SIG-M5 treated with dmso at 0.1 percent for 504 hours (cell line): ENCODE measurements around the gene USH1C.

Source experiments
- DNase-seq: peaks from one replicate; lab custom pipeline; 2025; ENCODE audit not compliant: unreplicated experiment; lab: John Stamatoyannopoulos, UW

Gene USH1C

DNA sequence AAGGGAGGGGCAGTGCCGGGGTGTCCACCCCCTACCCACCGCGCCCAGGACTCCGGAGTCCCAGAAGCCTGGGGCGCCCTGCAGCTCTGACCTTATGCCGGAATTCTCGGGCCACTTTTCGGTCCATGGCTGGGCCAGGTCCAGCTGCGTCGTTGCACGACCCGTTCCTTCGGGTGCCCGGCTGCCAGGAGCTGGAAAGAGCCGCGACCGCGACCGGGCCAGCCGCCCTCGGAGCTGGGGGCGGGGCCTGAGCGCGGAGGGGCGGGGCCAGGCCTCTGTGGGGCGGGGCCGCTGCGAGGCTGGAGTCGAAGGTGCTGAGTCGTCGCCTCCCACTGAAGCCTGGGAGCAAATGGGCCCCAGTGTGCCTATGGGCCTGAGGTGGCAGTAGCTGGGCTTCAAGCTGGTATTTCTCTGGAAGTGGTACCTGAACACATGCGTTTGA lies at the start of gene USH1C:
TSS of gene USH1C (minus strand) at position 236 of the 442 bp plus-strand sequence. CDS start at position 127, 109 bp downstream.
- DNase-seq, result no peak

DNA sequence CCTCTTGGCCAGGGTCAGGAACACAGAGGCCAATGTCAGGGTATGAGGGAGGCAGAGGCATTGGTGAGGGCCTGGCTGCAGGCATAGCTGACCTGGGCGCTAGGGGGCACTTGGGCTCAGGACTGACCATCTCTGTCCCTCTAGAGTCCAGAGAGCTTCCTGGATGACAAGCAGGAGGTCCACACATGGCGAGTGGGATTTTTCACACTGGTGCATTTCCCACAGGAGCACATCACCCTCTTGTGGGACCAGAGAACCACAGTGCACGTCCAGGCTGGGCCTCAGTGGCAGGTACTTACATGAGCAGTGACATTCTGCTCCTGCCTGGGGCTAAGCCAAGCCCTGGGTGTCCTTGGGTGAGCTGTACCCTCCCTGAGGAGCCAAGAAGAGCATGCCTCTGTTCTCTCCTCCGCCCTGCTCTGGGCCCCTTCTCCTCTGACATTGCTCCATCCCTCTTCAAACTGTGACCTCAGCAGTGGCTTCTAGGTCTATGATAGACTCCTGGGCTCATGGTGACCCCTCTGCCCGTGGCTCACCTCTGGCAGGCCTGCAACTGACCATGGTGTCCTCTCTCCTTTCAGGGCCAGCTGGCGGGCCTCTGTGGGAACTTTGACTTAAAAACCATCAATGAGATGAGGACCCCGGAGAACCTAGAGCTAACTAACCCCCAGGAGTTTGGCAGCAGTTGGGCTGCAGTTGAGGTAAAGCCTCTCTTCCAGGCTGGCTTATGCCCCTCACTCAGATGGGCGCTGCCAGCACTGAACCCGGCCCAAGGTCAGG lies 49.4 kb upstream of the USH1C start:
- DNase-seq, result no peak

DNA sequence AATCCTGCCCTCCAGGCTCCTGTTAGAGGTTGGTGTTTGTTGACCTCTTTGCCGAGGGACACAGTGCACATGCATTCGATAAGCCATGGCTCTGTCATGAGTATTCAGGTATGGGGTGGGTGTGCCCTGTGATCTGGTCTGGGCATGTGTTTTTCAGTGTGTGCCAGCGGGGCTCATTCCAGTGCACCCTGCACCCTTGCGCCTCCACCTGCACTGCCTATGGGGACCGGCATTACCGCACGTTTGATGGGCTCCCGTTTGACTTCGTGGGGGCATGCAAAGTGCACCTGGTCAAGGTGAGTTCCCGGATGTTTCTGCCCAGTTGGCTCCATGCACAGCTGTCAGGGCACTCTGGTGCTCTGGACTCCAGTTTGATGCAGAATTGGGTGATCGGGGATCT lies 47.1 kb upstream of the USH1C start:
- DNase-seq, result no peak

DNA sequence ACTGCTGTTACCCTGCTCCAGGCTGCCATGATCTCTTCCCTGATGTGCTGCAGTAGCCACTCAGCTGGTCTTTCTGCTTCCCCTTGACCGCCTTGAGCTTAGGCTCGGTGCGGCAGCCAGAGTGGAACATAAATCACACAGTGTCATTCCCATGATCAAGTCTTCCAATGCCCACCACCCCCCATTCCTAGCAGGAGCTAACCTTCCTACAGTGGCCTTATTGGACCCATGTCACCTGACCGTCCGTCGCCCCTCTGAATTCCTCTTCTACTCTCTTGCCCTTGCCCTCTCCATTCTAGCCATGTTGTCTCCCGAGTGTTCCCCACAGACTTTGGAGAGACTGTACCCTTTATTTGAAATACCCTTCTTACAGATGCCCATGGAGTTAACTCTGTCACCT lies 46.2 kb upstream of the USH1C start:
- DNase-seq, result no peak

DNA sequence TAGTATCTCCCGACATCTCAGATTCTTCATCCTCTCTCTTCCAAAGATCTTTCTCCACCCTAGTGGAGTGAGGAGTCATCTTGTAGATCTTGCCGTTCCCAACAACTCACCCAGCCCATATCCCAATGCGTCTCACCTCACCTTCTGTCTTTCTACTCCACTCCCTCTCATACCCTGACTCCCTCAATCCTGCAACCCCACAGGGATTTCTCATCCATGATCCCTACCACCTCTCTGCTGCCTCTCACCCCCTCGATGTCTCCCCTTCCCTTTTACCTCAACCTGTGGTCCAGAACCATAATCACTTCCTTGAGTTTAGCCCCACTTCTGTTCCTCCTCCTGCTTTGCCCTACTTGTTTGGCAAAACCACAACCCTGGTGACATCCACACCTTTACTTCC lies 44.5 kb upstream of the USH1C start:
- DNase-seq, result no peak

DNA sequence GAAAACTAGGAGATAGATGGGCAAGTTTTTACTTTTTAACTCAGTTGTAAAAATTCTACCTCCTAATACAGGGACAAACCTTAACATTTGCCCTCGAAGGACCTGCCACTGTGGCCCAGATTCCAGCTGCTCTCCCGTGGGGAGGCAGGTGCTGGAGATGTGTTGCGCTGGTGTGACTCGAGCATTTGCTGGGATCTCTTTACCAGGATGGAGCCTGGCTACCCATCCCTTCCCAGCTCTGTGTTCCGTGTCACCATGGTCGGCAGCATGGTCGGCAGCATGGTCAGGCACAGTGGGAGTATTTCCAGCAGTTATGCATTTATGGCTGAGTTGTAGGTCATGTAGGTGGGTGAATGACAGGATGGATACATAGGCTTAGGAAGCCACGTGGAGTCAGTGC lies 44.0 kb upstream of the USH1C start:
- no peak for DNase-seq

DNA sequence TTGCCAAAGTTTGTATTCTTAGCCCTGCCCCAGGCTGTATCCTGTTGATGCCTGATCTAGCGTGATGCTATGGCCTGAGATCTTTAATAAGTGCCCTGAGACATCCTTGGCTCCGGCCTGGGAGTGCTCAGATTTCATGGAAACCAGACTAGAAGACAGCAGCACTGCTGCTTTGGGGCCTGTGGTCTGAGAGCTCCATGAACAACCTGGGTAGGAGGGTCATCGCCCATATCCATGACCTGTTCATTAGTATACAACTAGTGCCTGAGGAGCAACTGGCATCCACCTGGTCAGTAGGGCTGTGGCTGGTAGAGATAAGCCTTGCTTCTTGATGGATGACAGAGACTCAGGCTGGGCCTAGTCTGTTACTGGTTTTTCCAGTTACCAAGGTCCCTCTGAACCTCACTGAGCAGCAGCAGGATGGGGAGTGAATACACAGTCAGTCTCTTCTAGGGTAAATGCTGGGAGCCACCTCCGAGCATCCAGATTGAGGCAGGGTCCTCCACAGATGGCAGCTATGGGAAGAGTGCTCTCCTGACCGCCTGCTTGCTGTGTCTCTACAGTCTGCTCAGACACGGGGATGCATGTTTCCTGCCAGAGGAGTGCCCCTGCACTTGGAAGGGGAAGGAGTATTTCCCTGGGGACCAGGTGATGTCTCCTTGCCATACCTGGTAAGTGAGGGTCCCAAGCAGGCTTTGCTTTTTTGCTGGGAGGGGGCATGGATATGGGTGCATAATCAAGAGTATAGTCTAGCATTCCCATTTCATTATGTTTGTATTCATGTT lies 41.9 kb upstream of the USH1C start:
- no peak for DNase-seq

DNA sequence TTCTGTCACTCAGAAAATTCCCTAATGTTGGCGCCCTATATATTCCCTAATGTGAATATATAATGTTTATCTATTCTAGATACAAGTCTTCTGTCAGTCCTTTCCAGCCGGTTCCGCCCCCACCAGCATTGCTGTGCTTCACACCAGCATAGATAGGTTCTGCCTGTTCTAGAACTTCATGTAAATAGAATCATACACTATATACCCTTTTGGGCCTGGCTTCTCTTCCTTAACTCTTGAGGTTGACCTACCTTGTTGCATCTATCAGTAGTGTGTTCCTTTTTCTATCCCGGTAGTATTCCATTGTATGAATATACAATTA lies 37.5 kb upstream of the USH1C start:
- no peak for DNase-seq

DNA sequence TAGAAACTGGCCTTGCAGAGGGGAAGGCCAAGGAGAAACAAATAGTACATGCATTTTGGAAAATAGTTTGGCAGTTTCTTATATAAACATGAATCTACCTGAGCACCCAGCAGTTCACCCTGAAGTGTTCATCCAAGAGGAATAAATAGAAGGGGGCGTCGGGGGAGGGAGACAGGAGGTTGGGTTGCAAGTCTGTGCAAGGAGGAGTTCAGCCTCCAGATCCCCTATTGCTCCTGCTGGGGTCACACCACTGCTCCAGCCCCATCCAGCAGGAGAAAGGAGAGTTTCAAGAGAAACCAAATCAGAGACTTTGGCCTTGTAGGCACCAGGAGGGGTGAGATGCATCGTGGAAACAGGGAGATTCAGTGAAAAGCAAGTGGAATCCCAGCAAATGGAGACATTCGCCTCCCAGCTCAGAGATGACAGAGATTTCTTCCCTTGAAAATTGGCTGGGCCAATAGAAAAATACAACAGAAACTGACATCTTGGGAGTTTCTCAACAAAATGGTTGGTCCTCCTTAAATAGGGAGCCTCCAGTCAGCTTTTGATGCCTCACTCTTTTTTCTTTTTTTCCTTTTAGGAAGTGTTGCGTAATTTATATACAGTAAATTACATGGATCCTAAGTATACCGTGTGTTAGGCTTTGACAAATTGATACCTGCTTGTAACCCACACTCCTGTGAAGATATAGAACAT lies 37.0 kb upstream of the USH1C start:
- no peak for DNase-seq

DNA sequence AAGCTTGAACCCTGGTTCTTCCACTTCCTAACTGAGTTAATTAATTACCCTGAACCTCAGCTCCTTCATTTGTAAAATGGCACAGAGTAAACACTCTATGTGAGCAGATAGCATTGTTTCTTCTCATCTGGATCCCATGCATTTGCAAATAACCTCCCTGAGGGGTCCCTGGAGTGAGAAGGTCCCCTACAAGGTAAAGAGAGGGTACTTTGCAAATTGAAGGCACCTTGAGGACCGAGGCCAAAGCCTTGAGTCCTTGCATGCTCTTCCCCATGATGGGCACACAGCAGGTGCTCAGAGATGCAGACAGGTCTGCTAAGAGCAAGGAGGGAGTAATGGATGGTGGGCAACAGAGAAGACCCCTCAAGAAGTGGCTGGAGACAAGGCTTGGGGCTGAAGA lies 36.1 kb upstream of the USH1C start:
- no peak for DNase-seq

DNA sequence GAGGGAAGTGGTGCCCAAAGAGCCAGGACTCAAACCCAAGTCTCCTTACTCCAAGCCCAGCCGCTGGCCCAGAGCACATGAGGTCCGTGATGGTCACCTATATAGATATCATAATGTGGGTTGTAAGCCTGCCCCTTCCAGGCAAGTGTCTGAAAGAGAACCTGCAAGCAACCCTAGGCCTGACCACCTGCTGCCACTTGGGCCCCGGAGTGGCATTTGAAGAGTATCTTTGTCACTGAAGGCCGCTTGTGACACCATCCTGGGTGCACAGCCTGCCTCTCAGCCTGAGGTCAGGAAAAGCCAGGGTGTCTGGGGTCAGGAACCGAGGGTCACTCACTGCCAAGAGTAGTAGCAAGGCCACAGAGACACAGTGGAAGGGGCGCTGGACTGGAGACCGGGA lies 35.2 kb upstream of the USH1C start:
- no peak for DNase-seq

DNA sequence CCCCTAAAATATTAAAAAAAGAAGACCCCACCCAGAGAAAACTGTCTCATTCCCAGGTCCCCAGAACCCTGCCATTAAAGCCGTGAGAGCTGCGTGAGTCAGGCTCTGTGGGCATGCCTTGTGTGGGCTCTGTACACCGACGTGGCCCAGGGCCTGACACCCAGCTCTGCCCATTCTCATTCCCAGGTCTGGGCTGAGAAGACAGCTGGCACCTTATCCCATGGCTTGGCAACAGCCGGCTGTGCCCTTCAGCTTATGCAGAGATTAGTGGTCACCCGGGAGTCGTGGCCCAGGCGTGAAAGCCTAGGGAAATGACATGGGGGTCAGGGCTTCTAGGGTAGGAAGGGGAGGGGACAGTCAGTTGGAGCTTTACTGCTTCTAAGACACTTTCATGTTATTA lies 34.7 kb upstream of the USH1C start:
- DNase-seq, result no peak

DNA sequence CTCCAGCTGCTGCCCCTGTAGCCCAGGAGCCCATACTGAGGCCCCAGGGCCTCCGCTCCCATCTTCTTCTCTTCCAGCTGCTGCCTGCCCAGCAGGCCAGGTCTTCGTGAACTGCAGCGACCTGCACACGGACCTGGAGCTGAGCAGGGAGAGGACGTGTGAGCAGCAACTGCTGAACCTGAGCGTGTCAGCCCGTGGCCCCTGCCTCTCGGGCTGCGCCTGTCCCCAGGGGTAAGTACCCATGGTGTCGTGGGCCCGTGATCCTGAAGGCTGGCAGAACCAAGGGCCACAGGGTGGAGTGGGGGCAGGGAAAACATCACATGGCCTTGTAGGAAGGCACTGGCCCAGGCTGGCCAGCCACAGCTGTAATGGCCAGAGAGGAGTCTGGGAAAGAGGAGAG lies 34.1 kb upstream of the USH1C start:
- DNase-seq, result no peak

DNA sequence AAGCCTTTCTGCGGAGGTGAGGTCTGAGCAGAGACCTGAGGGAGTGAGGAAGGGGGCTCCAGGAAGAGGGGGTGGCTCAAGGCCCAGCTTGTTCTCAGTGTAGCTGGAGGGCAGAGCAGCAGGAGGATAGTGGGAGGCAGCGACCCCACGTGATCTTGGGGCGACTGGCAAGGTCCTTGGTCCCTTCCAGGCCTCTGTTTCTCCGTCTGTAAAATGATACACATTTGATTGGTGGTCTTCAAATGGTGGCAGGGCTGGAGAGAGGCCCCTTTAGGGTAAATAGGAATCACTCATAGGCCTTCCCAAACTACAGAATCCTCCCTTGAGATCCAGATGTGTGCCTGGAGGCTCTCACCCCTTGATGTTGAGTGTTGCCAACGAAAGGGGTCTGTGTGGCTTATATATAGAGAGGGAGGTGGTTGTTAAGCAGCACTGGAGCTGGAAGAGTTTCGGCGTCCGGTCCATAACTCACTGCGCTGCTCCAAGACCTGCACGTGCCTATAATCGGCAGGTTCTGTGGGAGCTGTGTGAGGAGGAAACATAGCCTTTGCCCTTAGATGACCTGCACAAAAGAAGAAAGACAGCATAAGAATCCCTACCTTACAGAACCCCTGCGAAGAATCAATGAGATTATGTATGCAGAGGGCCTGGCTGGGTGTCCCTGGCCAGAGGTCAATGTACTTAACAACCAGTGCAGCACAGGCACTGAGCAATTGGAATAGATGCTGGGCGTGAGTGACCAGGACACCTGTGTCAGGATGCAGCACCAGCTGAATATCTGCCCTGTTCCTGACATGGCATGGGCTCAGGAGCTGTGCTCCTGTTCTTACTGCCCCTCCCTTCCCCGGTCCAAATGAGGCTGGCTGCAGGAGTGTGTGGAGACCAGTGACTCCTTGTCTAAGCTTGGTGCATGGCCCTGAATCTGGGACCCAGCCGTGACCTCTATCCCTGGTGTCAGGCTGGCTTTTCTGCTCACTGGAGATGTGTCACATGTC lies 31.5 kb upstream of the USH1C start:
- no peak for DNase-seq

DNA sequence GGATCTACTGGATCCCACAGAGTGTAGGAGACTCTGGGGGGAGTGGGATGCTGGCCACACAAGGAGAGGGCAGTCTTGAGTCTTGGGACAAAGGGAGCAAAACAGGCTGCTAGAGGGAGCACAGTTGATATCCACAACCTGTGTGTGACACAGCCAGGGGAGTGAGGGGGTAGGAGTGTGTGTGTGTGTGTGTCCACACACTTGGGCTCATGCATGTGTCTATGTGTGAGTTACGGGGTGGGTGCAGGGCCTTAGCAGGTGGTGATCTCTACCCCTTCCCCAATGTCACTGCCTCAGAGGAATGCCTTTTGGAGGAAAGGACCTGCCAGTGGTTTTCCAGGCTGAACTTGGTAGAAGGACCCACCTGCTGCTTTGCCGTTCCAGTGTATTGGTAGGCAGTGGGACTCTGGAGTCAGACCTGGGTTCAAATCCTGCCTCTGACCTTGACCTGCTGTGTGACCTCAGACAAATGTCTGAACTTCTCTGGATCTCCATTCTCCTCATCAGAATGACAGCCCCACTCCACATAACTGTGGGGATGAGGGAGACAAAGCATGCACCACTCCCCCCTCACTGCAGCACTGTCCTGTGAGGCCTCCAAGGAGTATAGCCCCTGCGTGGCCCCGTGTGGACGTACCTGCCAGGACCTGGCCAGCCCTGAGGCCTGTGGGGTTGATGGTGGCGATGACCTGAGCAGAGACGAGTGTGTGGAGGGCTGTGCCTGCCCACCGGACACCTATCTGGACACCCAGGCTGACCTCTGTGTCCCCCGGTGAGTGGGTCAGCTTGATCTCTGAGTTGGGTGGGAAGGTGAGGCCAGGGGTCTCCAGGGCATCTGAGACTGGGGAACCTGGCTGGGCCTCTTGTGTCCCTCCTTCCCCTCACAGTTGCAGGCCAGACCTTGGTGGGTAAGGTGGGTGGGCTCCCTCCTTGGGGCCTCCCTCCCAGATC lies 30.2 kb upstream of the USH1C start:
- no peak for DNase-seq

DNA sequence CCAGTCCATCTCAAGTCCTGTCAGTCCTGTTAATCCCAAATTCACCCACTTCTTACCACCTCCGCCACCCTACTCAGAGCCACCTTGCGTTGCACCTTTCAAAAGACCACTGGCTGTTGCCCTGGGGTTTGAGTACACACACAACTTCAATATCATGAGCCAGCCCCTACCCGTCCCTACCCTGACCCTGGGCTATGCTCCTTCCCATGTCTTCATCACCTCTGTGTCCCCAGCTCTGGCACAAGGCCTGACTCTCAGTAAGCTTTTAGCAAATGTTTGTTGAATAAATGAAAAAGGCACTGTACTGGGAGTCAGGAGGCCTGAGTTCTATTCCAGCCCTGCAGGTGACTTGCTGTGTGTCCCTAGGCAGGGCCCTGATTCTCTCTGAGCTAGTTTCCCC lies 29.3 kb upstream of the USH1C start:
- no peak for DNase-seq

DNA sequence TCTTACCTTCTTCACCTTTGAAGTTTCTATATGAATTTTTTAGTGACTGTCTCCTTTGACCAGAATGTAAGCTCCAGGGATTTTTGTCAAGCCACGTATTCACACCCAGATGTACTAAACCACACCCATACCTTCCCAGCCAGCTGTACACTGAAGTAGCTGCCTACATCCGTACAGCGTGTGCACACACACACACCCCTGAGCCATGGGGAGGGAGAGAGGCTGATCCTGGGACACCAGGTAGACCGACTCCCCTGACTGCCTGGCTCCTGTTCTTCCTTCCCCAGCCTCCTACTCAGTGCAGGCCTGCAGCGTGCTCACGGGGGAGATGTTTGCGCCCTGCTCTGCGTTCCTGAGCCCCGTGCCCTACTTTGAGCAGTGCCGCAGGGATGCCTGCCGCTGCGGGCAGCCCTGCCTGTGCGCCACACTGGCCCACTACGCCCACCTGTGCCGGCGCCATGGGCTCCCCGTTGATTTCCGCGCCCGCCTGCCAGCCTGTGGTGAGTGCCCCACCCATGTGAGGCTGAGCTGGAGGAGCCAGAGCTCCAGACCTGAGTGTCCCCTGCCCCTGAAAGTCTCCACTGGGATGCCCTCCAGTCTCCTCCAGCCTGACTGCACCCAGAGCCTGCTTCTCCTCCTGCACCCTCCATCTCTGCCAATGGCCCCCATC lies 28.7 kb upstream of the USH1C start:
- DNase-seq, result no peak

DNA sequence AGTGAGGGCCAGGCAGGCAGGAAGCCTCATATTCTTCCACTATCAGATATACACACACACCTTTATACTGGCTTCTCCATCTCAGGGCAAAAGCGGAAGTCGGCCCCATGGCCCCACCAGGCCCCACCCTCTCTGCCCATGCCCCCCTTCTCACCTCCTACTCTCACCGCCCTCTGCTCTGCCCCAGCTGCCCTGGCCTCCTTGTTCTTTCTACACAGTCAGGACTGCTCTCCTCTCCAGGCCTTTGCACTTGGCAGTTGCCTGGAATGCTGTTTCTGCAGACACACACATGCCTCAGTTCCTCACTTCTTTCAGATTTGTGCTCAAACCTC lies 28.1 kb upstream of the USH1C start:
- no peak for DNase-seq
